Dendritic cell treated with granulocyte-macrophage colony-stimulating factor and Interleukin-4, amounts not matched to agents 40 ng/mL and 50 ng/mL, for 4 days (primary cell): Measurements from ENCODE around the gene FLNC.

Experiments
- H3K27ac Mint-ChIP-seq: one replicate; pipeline ENCODE4 v1.8.0; 2022; ENCODE audit warnings: mild to moderate bottlenecking, mixed read lengths
- H3K27me3 Mint-ChIP-seq: one replicate; pipeline ENCODE4 v1.8.0; 2022; ENCODE audit warnings: mild to moderate bottlenecking, mixed read lengths
- H3K36me3 Mint-ChIP-seq: one replicate; pipeline ENCODE4 v1.8.0; 2022; ENCODE audit warnings: low read depth, mixed read lengths
- H3K4me1 Mint-ChIP-seq: one replicate; pipeline ENCODE4 v1.8.0; 2022; ENCODE audit warnings: low read depth, mixed read lengths
- H3K4me3 Mint-ChIP-seq: one replicate; pipeline ENCODE4 v1.8.0; 2022; ENCODE audit warnings: mild to moderate bottlenecking, moderate library complexity, mixed read lengths
- H3K9me3 Mint-ChIP-seq: one replicate; pipeline ENCODE4 v1.8.0; 2022; ENCODE audit warnings: mixed read lengths
- intact Hi-C: fragments of 100-400 bp; cut with micrococcal nuclease; formaldehyde crosslinking; loops from one replicate; pipeline ENCODE4 v1.15.0; 2022

The FLNC gene

GRCh38 chr7:128876127-128876526 lies 45.9 kb downstream of the FLNC start:
- Mint-ChIP-seq H3K27ac (no peak overlapping the region), H3K27me3 (peaks cover 15% of the 10 kb centered on the region), H3K4me3 (no peak overlapping the region), H3K36me3 (no peaks in the 10 kb centered on the region), H3K4me1 (no peaks in the 10 kb centered on the region), H3K9me3 (no peaks in the 10 kb centered on the region)
- intact Hi-C loops: no loop called here

GRCh38 chr7:128876586-128876977 lies 46.4 kb downstream of the FLNC start:
- Mint-ChIP-seq H3K4me1 (no peaks in the 10 kb centered on the region), H3K4me3 (no peak overlapping the region), H3K9me3 (no peaks in the 10 kb centered on the region)

GRCh38 chr7:128876978-128877755 lies 47.0 kb downstream of the FLNC start:
- intact Hi-C loops: no loop called here
- Mint-ChIP-seq H3K4me1 (no peaks in the 10 kb centered on the region), H3K36me3 (no peaks in the 10 kb centered on the region), H3K9me3 (no peaks in the 10 kb centered on the region), H3K4me3 (no peak overlapping the region), H3K27ac (no peak overlapping the region), H3K27me3 (peaks cover 12% of the 10 kb centered on the region)

More at GRCh38 chr7:128876586-128876977, 46.4 kb downstream of the FLNC start:
- peaks cover 15% of the 10 kb centered on the region for H3K27me3 Mint-ChIP-seq
- no peaks in the 10 kb centered on the region for H3K36me3 Mint-ChIP-seq
- H3K27ac Mint-ChIP-seq: no peak overlapping the region
- intact Hi-C loops: no loop called here

GRCh38 chr7:128877756-128878120 lies 47.5 kb downstream of the FLNC start:
- Mint-ChIP-seq H3K4me1 (no peaks in the 10 kb centered on the region), H3K27me3 (peaks cover 9% of the 10 kb centered on the region)

GRCh38 chr7:128878226-128879105 lies 48.3 kb downstream of the FLNC start:
- Mint-ChIP-seq H3K9me3 (no peaks in the 10 kb centered on the region), H3K27ac (no peak overlapping the region), H3K36me3 (no peaks in the 10 kb centered on the region), H3K27me3 (peaks cover 5% of the 10 kb centered on the region), H3K4me1 (peaks cover 2% of the 10 kb centered on the region), H3K4me3 (no peak overlapping the region)
- intact Hi-C loops: no loop called here

More at GRCh38 chr7:128877756-128878120, 47.5 kb downstream of the FLNC start:
- no peak overlapping the region for H3K4me3 Mint-ChIP-seq
- H3K9me3 Mint-ChIP-seq: no peaks in the 10 kb centered on the region
- intact Hi-C loops: no loop called here
- no peaks in the 10 kb centered on the region for H3K36me3 Mint-ChIP-seq
- no peak overlapping the region for H3K27ac Mint-ChIP-seq

- Mint-ChIP-seq H3K9me3 (no peaks in the 10 kb centered on the region), H3K4me1 (peaks cover 5% of the 10 kb centered on the region)
- intact Hi-C loops: no loop called here
Observed at GRCh38 chr7:128879461-128879938, 49.3 kb downstream of the FLNC start.

GRCh38 chr7:128879939-128880746 lies 49.9 kb downstream of the FLNC start:
- intact Hi-C loops: loop anchor here (2.0 to 5.0 kb wide), 3 partner anchors 38 to 403 kb away; partner anchors contain the start of gene METTL2B
- Mint-ChIP-seq H3K27ac (no peak overlapping the region), H3K4me1 (peaks cover 5% of the 10 kb centered on the region), H3K4me3 (no peak overlapping the region), H3K27me3 (peaks cover 7% of the 10 kb centered on the region), H3K9me3 (no peaks in the 10 kb centered on the region), H3K36me3 (no peaks in the 10 kb centered on the region)

More at GRCh38 chr7:128879461-128879938, 49.3 kb downstream of the FLNC start:
- H3K27me3 Mint-ChIP-seq: peaks cover 5% of the 10 kb centered on the region
- no peak overlapping the region for H3K4me3 Mint-ChIP-seq
- H3K36me3 Mint-ChIP-seq: no peaks in the 10 kb centered on the region
- no peak overlapping the region for H3K27ac Mint-ChIP-seq

- no peak overlapping the region for H3K27ac Mint-ChIP-seq
- intact Hi-C loops: loop anchor here (2.0 to 5.0 kb wide), 3 partner anchors 39 to 404 kb away; partner anchors contain the start of gene METTL2B
- no peak overlapping the region for H3K4me3 Mint-ChIP-seq
- H3K4me1 Mint-ChIP-seq: peaks cover 5% of the 10 kb centered on the region
- H3K9me3 Mint-ChIP-seq: no peaks in the 10 kb centered on the region
- H3K36me3 Mint-ChIP-seq: no peaks in the 10 kb centered on the region
- H3K27me3 Mint-ChIP-seq: peaks cover 12% of the 10 kb centered on the region
Observed at GRCh38 chr7:128880791-128881457, 50.7 kb downstream of the FLNC start.

- intact Hi-C loops: loop anchor here (2.0 to 5.0 kb wide), 3 partner anchors 39 to 404 kb away; partner anchors contain the start of gene METTL2B
- Mint-ChIP-seq H3K4me1 (peaks cover 5% of the 10 kb centered on the region), H3K4me3 (no peak overlapping the region), H3K9me3 (no peaks in the 10 kb centered on the region), H3K36me3 (no peaks in the 10 kb centered on the region), H3K27me3 (peaks cover 14% of the 10 kb centered on the region), H3K27ac (no peak overlapping the region)
Observed at GRCh38 chr7:128881458-128882125, 51.4 kb downstream of the FLNC start.

GRCh38 chr7:128882134-128882533 lies 51.9 kb downstream of the FLNC start:
- no peak overlapping the region for H3K27ac Mint-ChIP-seq
- intact Hi-C loops: loop anchor here (5.0 kb wide), 2 partner anchors 40 to 405 kb away; partner anchors contain the start of gene METTL2B

GRCh38 chr7:128883622-128884448 lies 53.6 kb downstream of the FLNC start:
- intact Hi-C loops: loop anchor here (5.0 kb wide), 2 partner anchors 42 to 407 kb away; partner anchors contain the start of gene METTL2B
- no peaks in the 10 kb centered on the region for H3K36me3 Mint-ChIP-seq
- peaks cover 5% of the 10 kb centered on the region for H3K4me1 Mint-ChIP-seq
- no peak overlapping the region for H3K27ac Mint-ChIP-seq
- no peaks in the 10 kb centered on the region for H3K9me3 Mint-ChIP-seq
- no peak overlapping the region for H3K4me3 Mint-ChIP-seq
- H3K27me3 Mint-ChIP-seq: peaks cover 16% of the 10 kb centered on the region

More at GRCh38 chr7:128882134-128882533, 51.9 kb downstream of the FLNC start:
- peaks cover 16% of the 10 kb centered on the region for H3K27me3 Mint-ChIP-seq
- no peaks in the 10 kb centered on the region for H3K9me3 Mint-ChIP-seq
- no peak overlapping the region for H3K4me3 Mint-ChIP-seq
- H3K36me3 Mint-ChIP-seq: no peaks in the 10 kb centered on the region
- H3K4me1 Mint-ChIP-seq: peaks cover 5% of the 10 kb centered on the region
